PC-9 (cell line): Measurements from ENCODE around the gene FAM193A.

Experiments used
- CTCF ChIP-seq: fragments of 200-600 bp; sonication (generic); conservative IDR thresholded peaks from 2 replicates; pipeline ENCODE4 v1.6.1; 2017; ENCODE audit warnings: mixed run types, antibody characterized with exemption, mild to moderate bottlenecking, moderate library complexity
- EZH2 ChIP-seq: fragments of 200-600 bp; sonication (generic); IDR thresholded peaks from 2 replicates; pipeline ENCODE4 v1.8.0; 2017; ENCODE audit warnings: antibody characterized with exemption, low read depth

GRCh38 chr4:2688697-2689096 lies 152.2 kb downstream of the FAM193A start:
- TF ChIP-seq CTCF = no peak
- no peak for TF ChIP-seq EZH2
